Fibroblast of lung (primary cell): ENCODE measurements around the gene CD52.
"Not testable (repeated sequence)": the region's sequence is repeated elsewhere in the genome, so short reads cannot be mapped to it uniquely, and the experiment has no call there.

Experiments used
- EZH2 ChIP-seq: IDR thresholded peaks from 2 replicates; pipeline ENCODE4 v1.5.1; 2012; ENCODE audit warnings: low read length, control low read depth, mild to moderate bottlenecking; ENCODE audit errors: missing control alignments
- TF ChIP-seq, protein P1 (sequence below), 2 donors: IDR thresholded peaks in 1 of 2; conservative IDR thresholded peaks in 1 of 2; 1 replicate in 1 of 2; 2 replicates in 1 of 2; pipeline ENCODE4 v1.5.1; 2011 to 2012; ENCODE audit warnings: low read length in 2 of 2, control low read depth in 1 of 2, inconsistent platforms in 1 of 2, low read depth in 1 of 2, mild to moderate bottlenecking in 1 of 2

DNA sequence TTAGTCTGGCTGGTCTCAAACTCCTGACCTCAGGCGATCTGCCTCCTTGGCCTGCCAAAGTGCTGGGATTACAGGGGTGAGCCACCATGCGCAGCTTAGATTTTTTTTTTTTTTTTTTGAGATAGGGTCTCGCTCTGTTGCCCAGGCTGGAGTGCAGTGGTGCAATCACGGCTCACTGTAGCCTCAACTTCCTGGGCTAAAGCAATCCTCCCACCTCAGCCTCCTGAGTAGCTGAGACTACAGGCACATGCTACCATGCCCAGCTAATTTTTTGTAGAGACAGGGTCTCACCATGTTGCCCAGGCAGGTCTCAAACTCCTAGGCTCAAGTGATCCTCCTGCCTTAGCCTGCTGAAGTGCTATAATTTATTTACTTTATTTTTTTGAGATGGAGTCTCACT lies 11.6 kb downstream of the CD52 start:
- TF ChIP-seq, protein P1, sequence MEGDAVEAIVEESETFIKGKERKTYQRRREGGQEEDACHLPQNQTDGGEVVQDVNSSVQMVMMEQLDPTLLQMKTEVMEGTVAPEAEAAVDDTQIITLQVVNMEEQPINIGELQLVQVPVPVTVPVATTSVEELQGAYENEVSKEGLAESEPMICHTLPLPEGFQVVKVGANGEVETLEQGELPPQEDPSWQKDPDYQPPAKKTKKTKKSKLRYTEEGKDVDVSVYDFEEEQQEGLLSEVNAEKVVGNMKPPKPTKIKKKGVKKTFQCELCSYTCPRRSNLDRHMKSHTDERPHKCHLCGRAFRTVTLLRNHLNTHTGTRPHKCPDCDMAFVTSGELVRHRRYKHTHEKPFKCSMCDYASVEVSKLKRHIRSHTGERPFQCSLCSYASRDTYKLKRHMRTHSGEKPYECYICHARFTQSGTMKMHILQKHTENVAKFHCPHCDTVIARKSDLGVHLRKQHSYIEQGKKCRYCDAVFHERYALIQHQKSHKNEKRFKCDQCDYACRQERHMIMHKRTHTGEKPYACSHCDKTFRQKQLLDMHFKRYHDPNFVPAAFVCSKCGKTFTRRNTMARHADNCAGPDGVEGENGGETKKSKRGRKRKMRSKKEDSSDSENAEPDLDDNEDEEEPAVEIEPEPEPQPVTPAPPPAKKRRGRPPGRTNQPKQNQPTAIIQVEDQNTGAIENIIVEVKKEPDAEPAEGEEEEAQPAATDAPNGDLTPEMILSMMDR (conservative IDR thresholded peaks at IDR 0.05 in 1 of 2, IDR thresholded peaks at IDR 0.05 in 1 of 2; ENCODE audit: low read depth in 1 of 2, low read length in 2 of 2) = not testable (repeated sequence)
- not testable (repeated sequence) for TF ChIP-seq EZH2
